ENCODE results near the gene LFNG. TPM values are rescaled to one million over a fixed set of nuclear protein-coding genes. Genes with fewer than 3 reads are reported as not detected.
A peak's percentile ranks its signal among the peaks of the same experiment; 100 is the strongest.

LFNG gene
- total and polyA plus RNA-seq, 7 donors, result 1.3 to 3.0 (median 2.4) TPM

GRCh38 chr7:2509298-2509906 lies 10.2 kb upstream of the LFNG start:
- H3K9me3 ChIP-seq, result no peaks in the 10 kb centered on the region
- peak in 1 of 4 donors; percentile 31 for ATAC-seq
- peaks cover 20% of the 10 kb centered on the region for H3K4me1 ChIP-seq
- no peak overlapping the region for H3K27ac ChIP-seq
- 50 to 61% (median 55%) methylated on average over 20 to 23 of the region's 23 CpGs for WGBS, 3 donors
- H3K4me3 ChIP-seq, result no peak overlapping the region
- no peaks in the 10 kb centered on the region for H3K36me3 ChIP-seq (ENCODE audit: insufficient read depth in 1 of 2, low read depth in 1 of 2)
- peaks cover 0 to 4% (median 0%) of the 10 kb centered on the region in 3 donors for H3K27me3 ChIP-seq (ENCODE audit: insufficient read depth in 3 of 3, low read length in 2 of 3)
- intact Hi-C loops (cut with DNase I), result no loop called here
- no peak for TF ChIP-seq CTCF (IDR thresholded peaks at IDR 0.05)
- no peak for DNase-seq

- H3K27ac ChIP-seq, result no peak overlapping the region
- H3K27me3 ChIP-seq (ENCODE audit: insufficient read depth in 3 of 3, low read length in 2 of 3), result peaks cover 0 to 4% (median 0%) of the 10 kb centered on the region in 3 donors
- H3K36me3 ChIP-seq (ENCODE audit: insufficient read depth in 1 of 2, low read depth in 1 of 2), result no peaks in the 10 kb centered on the region
- H3K4me1 ChIP-seq, result peaks cover 20% of the 10 kb centered on the region
- intact Hi-C loops (cut with DNase I), result no loop called here
- H3K9me3 ChIP-seq, result no peaks in the 10 kb centered on the region
- TF ChIP-seq CTCF (IDR thresholded peaks at IDR 0.05), result no peak
- ATAC-seq, result no peak
- DNase-seq, result no peak
- WGBS, 3 donors, result 83 to 87% (median 83%) methylated on average over 13 of the region's 13 CpGs
- H3K4me3 ChIP-seq, result no peak overlapping the region
Measured at GRCh38 chr7:2510130-2510776, 9.3 kb upstream of the LFNG start.

- peak; percentile 51 to 76 for DNase-seq
- Histone ChIP-seq H3K27me3 (ENCODE audit: insufficient read depth in 3 of 3, low read length in 2 of 3) (peaks cover 0 to 4% (median 0%) of the 10 kb centered on the region in 3 donors), H3K4me1 (peaks cover 20% of the 10 kb centered on the region), H3K36me3 (ENCODE audit: insufficient read depth in 1 of 2, low read depth in 1 of 2) (no peaks in the 10 kb centered on the region), H3K4me3 (no peak overlapping the region), H3K27ac (no peak overlapping the region), H3K9me3 (no peaks in the 10 kb centered on the region)
- TF ChIP-seq CTCF (IDR thresholded peaks at IDR 0.05), result no peak
- ATAC-seq, result no peak
- 42 to 51% (median 46%) methylated on average over 26 to 27 of the region's 27 CpGs for WGBS, 3 donors
- intact Hi-C loops (cut with DNase I), result no loop called here
Measured at GRCh38 chr7:2510909-2511768, 8.4 kb upstream of the LFNG start.

- H3K36me3 ChIP-seq (ENCODE audit: insufficient read depth in 1 of 2, low read depth in 1 of 2), result no peaks in the 10 kb centered on the region
- 38 to 49% (median 46%) methylated on average over 13 to 18 of the region's 18 CpGs for WGBS, 3 donors
Measured at GRCh38 chr7:2511769-2512168, 7.8 kb upstream of the LFNG start.

More at GRCh38 chr7:2511769-2512168, 7.8 kb upstream of the LFNG start:
- ATAC-seq, result no peak
- DNase-seq, result no peak
- Histone ChIP-seq H3K4me1 (peaks cover 20% of the 10 kb centered on the region), H3K27me3 (ENCODE audit: insufficient read depth in 3 of 3, low read length in 2 of 3) (peaks cover 0 to 4% (median 0%) of the 10 kb centered on the region in 3 donors), H3K27ac (no peak overlapping the region), H3K4me3 (no peak overlapping the region), H3K9me3 (no peaks in the 10 kb centered on the region)
- intact Hi-C loops (cut with DNase I), result no loop called here
- no peak for TF ChIP-seq CTCF (IDR thresholded peaks at IDR 0.05)

Measured in psoas muscle (tissue), 8 donors.